ENCODE results near the gene UCP2.

The UCP2 gene

DNA sequence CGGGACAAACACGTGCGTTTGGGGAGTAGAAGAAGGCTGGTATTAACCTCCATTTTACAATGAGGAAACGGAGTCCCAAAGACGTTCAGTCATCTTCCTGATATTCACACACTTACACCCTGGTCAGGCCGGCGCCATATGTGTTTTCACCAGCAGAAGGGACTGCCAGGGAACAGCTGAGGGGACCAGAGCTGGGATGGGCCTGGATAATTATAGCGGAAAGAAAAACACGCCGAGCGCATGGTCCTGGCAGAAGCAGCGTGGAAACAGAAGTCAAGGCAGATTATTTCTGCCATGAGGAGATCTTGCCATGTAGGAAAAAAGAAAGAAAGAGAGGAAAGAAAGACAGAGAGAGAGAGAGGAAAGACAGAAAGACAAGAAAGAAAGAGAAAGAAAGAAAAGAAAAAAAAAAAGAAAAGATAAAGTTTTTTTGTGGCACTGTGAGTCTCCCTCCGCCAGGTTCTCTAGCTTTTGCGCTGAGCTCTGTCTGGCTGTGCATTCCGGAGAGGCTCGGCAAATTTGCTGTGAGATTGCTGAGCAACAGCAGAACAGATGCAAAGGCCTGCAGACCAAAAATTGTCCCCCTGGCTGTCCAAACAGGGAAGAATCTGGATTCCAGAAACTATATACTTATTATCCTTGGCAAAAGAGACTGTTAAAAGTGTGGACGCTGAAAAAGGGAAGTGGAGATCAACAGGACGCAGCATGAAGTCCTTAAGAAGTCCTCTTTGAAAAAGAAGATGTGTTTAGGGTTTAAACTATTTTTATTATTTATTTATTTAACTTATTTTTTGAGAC lies 1.3 kb upstream of the UCP2 start:
- DNase-seq (ENCODE audit: low read depth) = no peak
- Histone ChIP-seq H3K36me3 (ENCODE audit: control insufficient read depth, insufficient read depth, low read length, severe bottlenecking) (peaks cover 9% of the 10 kb centered on the region), H3K4me1 (ENCODE audit: control insufficient read depth, insufficient read depth, low read length) (peaks cover 13% of the 10 kb centered on the region), H3K27me3 (replicated peaks; ENCODE audit: control insufficient read depth, insufficient read depth, low read length) (no peaks in the 10 kb centered on the region), H3K4me3 (ENCODE audit: low read length) (peak overlapping the region; percentile 83), H3K9ac (ENCODE audit: low read length) (peak overlapping the region; percentile 75), H3K9me3 (ENCODE audit: control insufficient read depth, low read length) (no peaks in the 10 kb centered on the region)

DNA sequence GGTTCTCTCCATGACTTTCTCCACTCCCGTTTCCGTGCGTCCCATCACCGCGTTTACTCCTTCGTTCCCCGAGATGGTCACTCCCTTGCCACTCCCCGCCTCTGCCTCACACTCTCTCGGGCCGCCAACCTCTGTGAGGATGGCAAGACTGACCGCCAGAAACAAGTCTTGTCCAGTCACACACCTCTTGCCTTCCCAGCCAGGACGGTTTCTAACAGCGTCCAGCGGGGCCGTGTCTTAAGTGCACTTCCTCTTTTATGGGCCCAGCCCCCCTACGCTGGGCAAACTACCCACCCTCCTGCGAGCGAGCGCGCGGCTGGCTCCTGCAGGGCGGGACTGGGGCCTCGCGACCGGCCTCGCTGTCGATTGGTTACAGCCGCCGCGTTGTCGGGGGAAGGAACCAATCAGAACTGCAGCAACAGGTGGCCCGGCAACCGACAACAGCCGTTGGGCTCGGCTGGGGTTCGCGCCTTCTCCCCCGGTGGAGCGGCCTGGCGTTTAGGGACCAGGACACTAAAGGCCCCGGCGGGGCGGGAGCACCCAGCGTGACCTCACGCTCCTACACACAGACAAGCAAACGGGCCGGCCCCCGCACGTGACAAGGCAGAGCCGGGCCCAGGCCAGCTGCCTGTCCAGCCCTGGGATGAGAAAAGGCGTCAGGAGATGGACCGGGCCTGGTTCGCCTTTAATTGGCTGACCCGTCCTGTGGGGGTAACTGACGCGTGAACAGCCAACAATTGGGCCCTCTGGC lies 522 bp upstream of the UCP2 start:
- DNase-seq (ENCODE audit: low read depth) = peak; percentile 89
- Histone ChIP-seq H3K9ac (ENCODE audit: low read length) (peak overlapping the region; percentile 75), H3K4me1 (ENCODE audit: control insufficient read depth, insufficient read depth, low read length) (peaks cover 21% of the 10 kb centered on the region), H3K27me3 (replicated peaks; ENCODE audit: control insufficient read depth, insufficient read depth, low read length) (no peaks in the 10 kb centered on the region), H3K4me3 (ENCODE audit: low read length) (peak overlapping the region; percentile 83), H3K36me3 (ENCODE audit: control insufficient read depth, insufficient read depth, low read length, severe bottlenecking) (peaks cover 17% of the 10 kb centered on the region), H3K9me3 (ENCODE audit: control insufficient read depth, low read length) (no peaks in the 10 kb centered on the region)

DNA sequence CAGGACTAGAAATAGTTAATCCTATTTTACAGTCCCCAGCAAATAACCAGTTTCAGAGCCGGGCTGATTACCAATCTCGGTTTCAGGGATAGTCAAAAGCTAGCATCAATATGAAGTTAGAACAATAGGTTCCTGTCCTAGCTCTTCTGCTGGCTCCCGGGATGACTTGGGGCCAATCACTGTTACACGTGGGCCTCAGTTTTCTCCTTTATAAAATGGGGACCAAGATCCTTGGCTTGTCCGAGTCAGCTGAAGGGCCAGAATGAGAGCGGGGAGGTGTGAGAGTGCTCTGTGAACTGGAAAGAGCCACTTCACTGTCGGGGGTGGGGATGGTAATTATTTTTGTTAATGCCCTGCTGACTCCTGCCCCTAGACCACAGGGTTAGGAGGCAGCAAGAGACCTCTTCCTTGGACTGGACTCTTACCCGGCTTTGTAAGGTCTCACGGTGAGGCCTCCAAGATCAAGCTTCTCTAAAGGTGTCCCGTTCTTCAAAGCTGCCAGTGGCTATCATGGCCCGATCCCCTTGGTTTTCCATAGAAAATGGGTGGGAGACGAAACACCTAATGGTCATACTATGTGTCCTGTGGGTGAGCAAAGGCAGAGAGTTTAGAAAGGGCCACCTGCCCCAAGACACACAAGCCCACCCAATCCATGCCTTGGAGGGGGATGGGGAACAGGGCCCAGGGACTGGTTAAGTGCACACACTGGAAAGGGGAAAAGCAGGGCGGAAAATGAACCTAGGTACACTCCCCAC lies 1.4 kb downstream of the UCP2 start:
- H3K4me3 ChIP-seq (ENCODE audit: low read length) = peak overlapping the region; percentile 83
- DNase-seq (ENCODE audit: low read depth) = no peak
- H3K36me3 ChIP-seq (ENCODE audit: control insufficient read depth, insufficient read depth, low read length, severe bottlenecking) = peaks cover 36% of the 10 kb centered on the region
- no peaks in the 10 kb centered on the region for H3K27me3 ChIP-seq (replicated peaks; ENCODE audit: control insufficient read depth, insufficient read depth, low read length)
- H3K4me1 ChIP-seq (ENCODE audit: control insufficient read depth, insufficient read depth, low read length) = peaks cover 35% of the 10 kb centered on the region
- no peaks in the 10 kb centered on the region for H3K9me3 ChIP-seq (ENCODE audit: control insufficient read depth, low read length)
- H3K9ac ChIP-seq (ENCODE audit: low read length) = peak overlapping the region; percentile 85

DNA sequence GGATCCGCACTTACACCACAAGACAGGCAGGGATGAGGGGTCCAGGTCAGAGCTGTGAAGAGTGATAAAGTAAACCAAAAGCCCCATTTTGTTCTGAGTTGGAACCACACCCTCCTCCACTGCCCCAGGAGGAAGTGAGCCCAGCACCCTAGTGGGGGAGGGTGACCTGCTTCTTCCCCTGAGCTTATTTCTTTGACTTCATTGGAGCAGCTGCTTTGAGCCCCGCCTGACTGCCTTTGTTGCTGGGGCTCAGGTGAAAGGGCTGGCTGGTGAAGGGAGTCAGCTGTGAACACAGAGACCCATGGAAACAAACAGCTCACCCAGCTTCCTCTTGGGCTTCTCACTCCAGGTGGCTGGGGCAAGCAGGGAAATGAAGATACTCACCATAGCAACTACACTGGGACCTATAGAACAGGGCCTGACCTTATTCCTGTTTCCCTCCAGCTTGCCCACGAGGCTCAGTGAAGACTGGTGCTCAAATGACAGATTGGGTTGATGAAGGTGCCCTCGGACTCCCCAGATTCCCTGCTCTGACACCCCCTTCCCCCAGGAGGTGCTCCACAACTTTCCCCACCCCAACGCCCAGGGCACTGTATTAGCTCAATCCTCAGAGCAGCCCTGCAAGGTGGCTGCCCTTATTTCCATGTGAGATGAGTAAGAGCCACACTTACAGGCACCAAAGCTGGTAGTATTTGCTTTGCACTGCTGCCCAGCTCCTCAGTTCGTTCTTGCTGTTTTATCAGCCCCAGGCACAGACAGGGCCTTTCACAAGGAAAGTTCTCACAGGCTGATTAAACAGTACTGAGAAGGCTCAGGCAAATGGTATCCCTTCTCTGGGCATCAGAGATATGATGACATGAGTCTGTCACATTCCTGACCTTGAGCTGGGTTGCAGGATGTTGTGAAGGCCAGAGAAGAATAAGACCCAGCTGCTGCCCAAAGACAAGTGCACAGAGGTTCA lies 2.4 kb downstream of the UCP2 start:
- H3K4me1 ChIP-seq (ENCODE audit: control insufficient read depth, insufficient read depth, low read length) = peaks cover 39% of the 10 kb centered on the region
- H3K4me3 ChIP-seq (ENCODE audit: low read length) = peak overlapping the region; percentile 83
- peak overlapping the region; percentile 18 for H3K9ac ChIP-seq (ENCODE audit: low read length)
- peaks cover 45% of the 10 kb centered on the region for H3K36me3 ChIP-seq (ENCODE audit: control insufficient read depth, insufficient read depth, low read length, severe bottlenecking)
- H3K27me3 ChIP-seq (replicated peaks; ENCODE audit: control insufficient read depth, insufficient read depth, low read length) = no peaks in the 10 kb centered on the region
- no peak for DNase-seq (ENCODE audit: low read depth)
- H3K9me3 ChIP-seq (ENCODE audit: control insufficient read depth, low read length) = no peaks in the 10 kb centered on the region

DNA sequence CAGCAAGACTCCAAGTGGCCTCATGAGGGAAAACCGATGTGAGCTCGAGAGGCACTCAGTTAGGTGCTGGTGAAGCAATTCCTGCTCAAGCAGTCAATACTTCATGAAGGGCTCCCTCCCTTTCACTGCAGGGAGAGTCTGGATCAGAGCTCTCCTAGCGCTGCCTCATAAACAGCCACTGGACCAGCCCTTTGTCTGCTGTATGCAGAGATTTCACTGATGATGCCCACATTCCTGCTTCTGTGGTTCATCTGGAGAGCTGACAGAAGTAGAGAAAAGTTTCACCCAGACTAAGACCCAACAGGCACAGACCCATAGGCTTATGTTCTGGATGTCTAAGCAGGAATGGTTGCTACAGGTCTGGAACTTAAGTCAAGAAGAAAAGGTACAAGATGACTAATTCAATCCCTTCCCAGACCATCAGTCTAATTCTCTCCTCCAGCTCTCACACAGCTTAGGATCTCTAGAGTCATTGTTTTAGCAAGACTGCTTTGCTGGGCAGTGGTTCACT lies 4.0 kb downstream of the UCP2 start:
- H3K27me3 ChIP-seq (replicated peaks; ENCODE audit: control insufficient read depth, insufficient read depth, low read length) = no peaks in the 10 kb centered on the region
- peak; percentile 39 for DNase-seq (ENCODE audit: low read depth)
- no peak overlapping the region for H3K4me3 ChIP-seq (ENCODE audit: low read length)
- H3K9ac ChIP-seq (ENCODE audit: low read length) = no peak overlapping the region
- no peaks in the 10 kb centered on the region for H3K9me3 ChIP-seq (ENCODE audit: control insufficient read depth, low read length)
- H3K36me3 ChIP-seq (ENCODE audit: control insufficient read depth, insufficient read depth, low read length, severe bottlenecking) = peaks cover 59% of the 10 kb centered on the region
- H3K4me1 ChIP-seq (ENCODE audit: control insufficient read depth, insufficient read depth, low read length) = peaks cover 43% of the 10 kb centered on the region

DNA sequence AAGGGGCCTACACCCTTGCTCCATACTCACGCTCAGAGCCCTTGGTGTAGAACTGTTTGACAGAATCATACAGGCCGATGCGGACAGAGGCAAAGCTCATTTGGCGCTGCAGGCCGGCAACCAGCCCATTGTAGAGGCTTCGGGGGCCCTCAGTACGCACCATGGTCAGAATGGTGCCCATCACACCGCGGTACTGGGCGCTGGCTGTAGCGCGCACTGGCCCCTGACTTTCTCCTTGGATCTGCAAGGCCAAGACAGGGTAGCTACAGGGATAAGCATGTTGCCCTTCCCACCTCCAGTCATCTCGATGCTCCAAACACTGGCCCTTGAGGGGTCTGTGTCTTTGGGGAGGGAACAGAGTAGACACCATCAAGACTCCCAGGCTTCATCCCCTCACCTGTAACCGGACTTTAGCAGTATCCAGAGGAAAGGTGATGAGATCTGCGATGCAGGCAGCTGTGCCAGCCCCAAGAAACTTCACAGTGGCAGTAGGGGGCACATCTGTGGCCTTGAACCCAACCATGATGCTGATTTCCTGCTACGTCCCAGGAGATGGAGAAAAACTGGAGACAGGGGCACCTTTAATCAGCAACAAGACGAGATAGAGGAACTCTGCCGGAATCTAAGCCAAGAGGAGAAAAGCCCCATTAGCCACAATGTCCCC lies 4.7 kb downstream of the UCP2 start:
- H3K27me3 ChIP-seq (replicated peaks; ENCODE audit: control insufficient read depth, insufficient read depth, low read length) = no peaks in the 10 kb centered on the region
- DNase-seq (ENCODE audit: low read depth) = no peak
- no peaks in the 10 kb centered on the region for H3K9me3 ChIP-seq (ENCODE audit: control insufficient read depth, low read length)
- peaks cover 39% of the 10 kb centered on the region for H3K4me1 ChIP-seq (ENCODE audit: control insufficient read depth, insufficient read depth, low read length)
- peaks cover 59% of the 10 kb centered on the region for H3K36me3 ChIP-seq (ENCODE audit: control insufficient read depth, insufficient read depth, low read length, severe bottlenecking)
- H3K4me3 ChIP-seq (ENCODE audit: low read length) = no peak overlapping the region
- no peak overlapping the region for H3K9ac ChIP-seq (ENCODE audit: low read length)

DNA sequence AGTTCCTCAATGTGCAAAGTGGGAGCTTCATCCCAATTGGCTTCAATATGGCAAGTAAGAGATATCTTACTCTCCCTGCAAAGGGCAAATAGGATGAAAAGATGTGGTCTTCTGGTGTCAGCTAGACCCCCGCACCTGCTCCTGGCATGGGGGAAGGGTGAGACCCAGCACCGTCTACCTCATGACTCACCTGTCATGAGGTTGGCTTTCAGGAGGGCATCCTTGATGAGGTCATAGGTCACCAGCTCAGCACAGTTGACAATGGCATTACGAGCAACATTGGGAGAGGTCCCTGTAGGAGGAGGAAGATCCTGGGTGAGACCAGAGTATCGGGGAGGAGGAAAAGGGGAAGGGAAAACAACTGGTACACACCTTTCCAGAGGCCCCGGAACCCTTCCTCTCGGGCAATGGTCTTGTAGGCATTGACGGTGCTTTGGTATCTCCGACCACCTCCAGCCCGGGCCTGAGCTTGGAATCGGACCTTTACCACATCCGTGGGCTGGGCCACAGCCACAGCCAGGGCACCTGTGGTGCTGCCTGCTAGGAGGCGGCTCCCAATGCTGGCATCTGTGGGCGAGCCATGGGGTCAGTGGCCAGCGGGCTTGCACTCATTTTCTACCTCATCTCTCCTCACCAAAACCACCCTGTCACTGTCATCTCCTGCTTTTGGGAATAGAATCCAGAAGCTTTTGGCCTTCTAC lies 6.0 kb downstream of the UCP2 start:
- Histone ChIP-seq H3K36me3 (ENCODE audit: control insufficient read depth, insufficient read depth, low read length, severe bottlenecking) (peaks cover 59% of the 10 kb centered on the region), H3K9ac (ENCODE audit: low read length) (no peak overlapping the region), H3K9me3 (ENCODE audit: control insufficient read depth, low read length) (no peaks in the 10 kb centered on the region), H3K4me3 (ENCODE audit: low read length) (no peak overlapping the region), H3K4me1 (ENCODE audit: control insufficient read depth, insufficient read depth, low read length) (peaks cover 39% of the 10 kb centered on the region), H3K27me3 (replicated peaks; ENCODE audit: control insufficient read depth, insufficient read depth, low read length) (no peaks in the 10 kb centered on the region)
- no peak for DNase-seq (ENCODE audit: low read depth)

DNA sequence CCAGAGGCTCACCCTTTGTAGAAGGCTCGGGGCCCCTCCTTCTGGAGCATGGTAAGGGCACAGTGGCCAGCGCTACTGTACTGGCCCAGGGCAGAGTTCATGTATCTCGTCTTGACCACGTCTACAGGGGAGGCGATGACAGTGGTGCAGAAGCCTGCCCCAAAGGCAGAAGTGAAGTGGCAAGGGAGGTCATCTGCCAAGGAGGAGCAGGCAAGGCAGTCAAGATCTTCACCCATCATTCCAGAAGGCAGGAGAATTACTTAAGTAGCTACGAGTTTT lies 7.2 kb downstream of the UCP2 start:
- Histone ChIP-seq H3K27me3 (replicated peaks; ENCODE audit: control insufficient read depth, insufficient read depth, low read length) (no peaks in the 10 kb centered on the region), H3K9me3 (ENCODE audit: control insufficient read depth, low read length) (no peaks in the 10 kb centered on the region), H3K4me1 (ENCODE audit: control insufficient read depth, insufficient read depth, low read length) (peaks cover 38% of the 10 kb centered on the region), H3K9ac (ENCODE audit: low read length) (no peak overlapping the region), H3K4me3 (ENCODE audit: low read length) (no peak overlapping the region), H3K36me3 (ENCODE audit: control insufficient read depth, insufficient read depth, low read length, severe bottlenecking) (peaks cover 59% of the 10 kb centered on the region)
- DNase-seq (ENCODE audit: low read depth) = no peak

DNA sequence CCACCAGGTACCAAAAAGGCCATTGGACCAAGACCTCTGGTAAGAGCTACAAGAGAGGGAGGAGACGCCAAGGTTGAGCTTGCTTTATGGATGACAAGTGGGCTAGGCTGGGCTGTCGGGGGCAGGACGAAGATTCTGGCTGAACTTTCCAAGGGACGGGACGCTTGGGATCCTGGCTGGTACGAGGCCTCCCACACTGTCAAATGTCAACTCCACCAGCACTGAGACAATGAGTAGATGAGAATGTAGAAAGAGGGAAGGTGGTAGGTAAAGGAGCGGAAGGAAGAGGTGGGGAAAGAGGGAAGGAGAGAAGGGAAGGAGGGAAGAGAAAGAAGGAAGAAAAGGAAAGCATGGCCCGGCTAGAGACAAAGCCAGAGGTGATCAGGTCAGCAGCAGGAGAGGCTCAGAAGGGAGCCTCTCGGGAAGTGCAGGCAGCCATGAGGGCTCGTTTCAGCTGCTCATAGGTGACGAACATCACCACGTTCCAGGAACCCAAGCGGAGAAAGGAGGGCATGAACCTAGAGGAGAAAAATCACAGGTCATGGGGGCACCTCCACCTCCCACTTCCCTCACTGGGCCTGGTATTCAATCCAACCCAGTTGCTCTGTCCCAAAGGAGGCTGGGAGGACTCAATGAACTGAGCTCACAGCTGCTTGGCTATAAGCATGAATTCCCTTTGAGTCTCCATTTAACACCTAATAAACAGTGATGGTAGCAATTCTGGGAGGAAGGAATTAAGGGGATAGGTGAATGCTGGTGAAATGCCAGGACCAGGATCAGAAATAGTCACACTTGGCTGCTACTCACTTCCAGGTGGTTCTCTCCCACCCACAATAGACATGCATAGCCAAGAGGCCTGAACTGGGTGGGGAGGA lies 7.8 kb downstream of the UCP2 start:
- Histone ChIP-seq H3K4me3 (ENCODE audit: low read length) (no peak overlapping the region), H3K9ac (ENCODE audit: low read length) (no peak overlapping the region), H3K4me1 (ENCODE audit: control insufficient read depth, insufficient read depth, low read length) (peaks cover 34% of the 10 kb centered on the region), H3K27me3 (replicated peaks; ENCODE audit: control insufficient read depth, insufficient read depth, low read length) (no peaks in the 10 kb centered on the region), H3K36me3 (ENCODE audit: control insufficient read depth, insufficient read depth, low read length, severe bottlenecking) (peaks cover 55% of the 10 kb centered on the region), H3K9me3 (ENCODE audit: control insufficient read depth, low read length) (no peaks in the 10 kb centered on the region)
- no peak for DNase-seq (ENCODE audit: low read depth)

All from adipocyte (in vitro differentiated cells).